ENCODE data around the gene HTR1B.

Gene HTR1B

DNA sequence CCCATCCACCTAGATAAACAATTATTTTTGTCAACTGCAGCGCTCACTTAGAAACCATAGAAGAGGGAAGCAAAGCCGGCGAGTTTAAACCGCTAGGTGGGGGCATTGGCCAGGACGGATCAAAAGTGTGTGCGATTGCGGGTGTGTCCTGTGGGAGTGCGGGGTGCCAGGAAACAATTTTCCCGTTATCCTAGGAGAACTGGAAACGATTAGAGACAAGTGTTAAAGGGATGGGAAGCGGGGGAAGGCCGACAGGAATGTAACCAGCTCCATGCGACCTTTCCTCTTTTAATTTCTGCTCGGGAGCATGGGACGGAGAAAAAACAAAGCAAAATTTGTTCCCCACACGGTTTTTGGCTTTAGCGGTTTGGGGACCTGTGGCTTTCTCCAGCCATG is 2.8 kb upstream of the HTR1B start:
- no peak overlapping the region for H3K4me3 ChIP-seq (ENCODE audit: low read length, poor library complexity, severe bottlenecking)
- H3F3A ChIP-seq (ENCODE audit: low read depth): no peaks in the 10 kb centered on the region
- H3K9ac ChIP-seq (ENCODE audit: low read depth, low read length, poor library complexity, severe bottlenecking): no peak overlapping the region
- H3K9me3 ChIP-seq (ENCODE audit: insufficient read depth, low read depth, low read length): no peaks in the 10 kb centered on the region
- TF ChIP-seq, protein P1, sequence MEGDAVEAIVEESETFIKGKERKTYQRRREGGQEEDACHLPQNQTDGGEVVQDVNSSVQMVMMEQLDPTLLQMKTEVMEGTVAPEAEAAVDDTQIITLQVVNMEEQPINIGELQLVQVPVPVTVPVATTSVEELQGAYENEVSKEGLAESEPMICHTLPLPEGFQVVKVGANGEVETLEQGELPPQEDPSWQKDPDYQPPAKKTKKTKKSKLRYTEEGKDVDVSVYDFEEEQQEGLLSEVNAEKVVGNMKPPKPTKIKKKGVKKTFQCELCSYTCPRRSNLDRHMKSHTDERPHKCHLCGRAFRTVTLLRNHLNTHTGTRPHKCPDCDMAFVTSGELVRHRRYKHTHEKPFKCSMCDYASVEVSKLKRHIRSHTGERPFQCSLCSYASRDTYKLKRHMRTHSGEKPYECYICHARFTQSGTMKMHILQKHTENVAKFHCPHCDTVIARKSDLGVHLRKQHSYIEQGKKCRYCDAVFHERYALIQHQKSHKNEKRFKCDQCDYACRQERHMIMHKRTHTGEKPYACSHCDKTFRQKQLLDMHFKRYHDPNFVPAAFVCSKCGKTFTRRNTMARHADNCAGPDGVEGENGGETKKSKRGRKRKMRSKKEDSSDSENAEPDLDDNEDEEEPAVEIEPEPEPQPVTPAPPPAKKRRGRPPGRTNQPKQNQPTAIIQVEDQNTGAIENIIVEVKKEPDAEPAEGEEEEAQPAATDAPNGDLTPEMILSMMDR (conservative IDR thresholded peaks at IDR 0.05; ENCODE audit: low read length): no peak
- TF ChIP-seq EZH2phosphoT487 (IDR thresholded peaks at IDR 0.05; ENCODE audit: borderline replicate concordance): no peak
- H3K4me2 ChIP-seq (ENCODE audit: low read depth, low read length, poor library complexity, severe bottlenecking): no peak overlapping the region
- H3K36me3 ChIP-seq (ENCODE audit: insufficient read depth, low read length): no peaks in the 10 kb centered on the region
- no peaks in the 10 kb centered on the region for H3K79me2 ChIP-seq (ENCODE audit: insufficient read depth, low read length)
- no peak overlapping the region for H2AFZ ChIP-seq (ENCODE audit: low read length)
- H3K27me3 ChIP-seq (ENCODE audit: insufficient read depth, low read length, poor library complexity, severe bottlenecking): no peaks in the 10 kb centered on the region
- no peaks in the 10 kb centered on the region for H3K9me2 ChIP-seq (replicated peaks; ENCODE audit: low read depth, low read length)
- H3K4me1 ChIP-seq (ENCODE audit: insufficient read depth, low read length, poor library complexity, severe bottlenecking): no peaks in the 10 kb centered on the region
- no peaks in the 10 kb centered on the region for H4K20me1 ChIP-seq (ENCODE audit: insufficient read depth, low read length, poor library complexity, severe bottlenecking)

DNA sequence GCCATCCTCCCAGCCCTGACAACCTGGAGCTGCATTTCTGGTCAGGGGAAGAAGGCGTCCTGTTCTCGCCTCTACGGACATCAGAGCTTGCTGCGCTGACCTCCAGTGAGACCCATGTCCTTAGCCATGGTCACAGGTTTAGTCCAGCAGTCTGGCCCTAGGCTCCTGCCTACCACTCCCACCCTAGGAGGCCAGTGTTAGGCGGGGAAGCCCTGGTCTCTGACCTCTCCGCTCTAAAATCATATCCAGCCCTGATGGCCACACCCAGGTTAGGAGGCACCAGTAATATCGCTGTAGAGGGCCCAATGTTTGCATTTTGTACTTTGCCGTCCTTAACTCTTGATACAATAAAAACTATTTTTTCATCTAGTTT is 1.2 kb upstream of the HTR1B start:
- Histone ChIP-seq H3F3A (ENCODE audit: low read depth) (no peaks in the 10 kb centered on the region), H3K27me3 (ENCODE audit: insufficient read depth, low read length, poor library complexity, severe bottlenecking) (no peaks in the 10 kb centered on the region), H3K79me2 (ENCODE audit: insufficient read depth, low read length) (no peaks in the 10 kb centered on the region), H3K4me2 (ENCODE audit: low read depth, low read length, poor library complexity, severe bottlenecking) (no peak overlapping the region), H2AFZ (ENCODE audit: low read length) (no peak overlapping the region), H3K4me3 (ENCODE audit: low read length, poor library complexity, severe bottlenecking) (no peak overlapping the region), H3K36me3 (ENCODE audit: insufficient read depth, low read length) (no peaks in the 10 kb centered on the region), H3K9me2 (replicated peaks; ENCODE audit: low read depth, low read length) (no peaks in the 10 kb centered on the region), H3K9ac (ENCODE audit: low read depth, low read length, poor library complexity, severe bottlenecking) (no peak overlapping the region), H3K9me3 (ENCODE audit: insufficient read depth, low read depth, low read length) (no peaks in the 10 kb centered on the region), H4K20me1 (ENCODE audit: insufficient read depth, low read length, poor library complexity, severe bottlenecking) (no peaks in the 10 kb centered on the region), H3K4me1 (ENCODE audit: insufficient read depth, low read length, poor library complexity, severe bottlenecking) (no peaks in the 10 kb centered on the region)
- no peak for TF ChIP-seq EZH2phosphoT487 (IDR thresholded peaks at IDR 0.05; ENCODE audit: borderline replicate concordance)
- TF ChIP-seq, protein P1 (conservative IDR thresholded peaks at IDR 0.05; ENCODE audit: low read length): no peak

DNA sequence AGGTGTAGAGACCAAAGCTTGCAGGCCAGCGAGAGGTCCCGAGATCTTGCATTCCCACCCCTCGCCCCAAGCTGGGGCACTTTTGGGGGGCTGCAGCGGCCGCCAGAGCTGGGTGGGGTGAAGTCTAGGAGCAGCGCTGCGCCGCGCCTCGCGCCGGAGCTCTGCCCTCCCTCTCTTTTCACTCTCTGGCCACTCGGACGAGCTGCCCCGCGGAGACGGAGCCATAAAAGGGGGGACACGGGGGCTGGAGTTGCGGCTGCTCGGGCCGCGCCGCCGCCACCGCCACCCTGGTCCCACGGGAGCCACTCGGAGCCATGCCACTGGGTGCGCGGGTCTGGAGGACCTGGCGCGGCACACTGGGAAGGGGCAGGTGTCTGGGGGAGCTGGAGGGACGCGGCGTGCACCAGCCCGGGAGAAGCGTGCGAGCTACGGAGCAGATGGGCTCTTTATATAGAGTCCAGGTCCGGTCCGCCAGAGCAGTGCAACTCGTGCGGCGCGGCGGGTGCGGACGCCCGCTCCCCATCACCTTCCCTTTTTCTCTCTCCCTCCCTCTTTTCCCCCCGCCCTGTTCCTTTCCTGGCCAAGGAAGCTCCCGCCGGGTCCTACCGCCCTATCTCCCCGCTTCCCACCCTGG is 687 bp upstream of the HTR1B start:
- H3K79me2 ChIP-seq (ENCODE audit: insufficient read depth, low read length): no peaks in the 10 kb centered on the region
- no peaks in the 10 kb centered on the region for H3K36me3 ChIP-seq (ENCODE audit: insufficient read depth, low read length)
- no peaks in the 10 kb centered on the region for H3K9me2 ChIP-seq (replicated peaks; ENCODE audit: low read depth, low read length)
- H3K27me3 ChIP-seq (ENCODE audit: insufficient read depth, low read length, poor library complexity, severe bottlenecking): no peaks in the 10 kb centered on the region
- H3K9ac ChIP-seq (ENCODE audit: low read depth, low read length, poor library complexity, severe bottlenecking): no peak overlapping the region
- no peak overlapping the region for H3K4me3 ChIP-seq (ENCODE audit: low read length, poor library complexity, severe bottlenecking)
- no peaks in the 10 kb centered on the region for H3K9me3 ChIP-seq (ENCODE audit: insufficient read depth, low read depth, low read length)
- H2AFZ ChIP-seq (ENCODE audit: low read length): no peak overlapping the region
- no peaks in the 10 kb centered on the region for H3K4me1 ChIP-seq (ENCODE audit: insufficient read depth, low read length, poor library complexity, severe bottlenecking)
- no peaks in the 10 kb centered on the region for H4K20me1 ChIP-seq (ENCODE audit: insufficient read depth, low read length, poor library complexity, severe bottlenecking)
- no peak overlapping the region for H3K4me2 ChIP-seq (ENCODE audit: low read depth, low read length, poor library complexity, severe bottlenecking)
- H3F3A ChIP-seq (ENCODE audit: low read depth): no peaks in the 10 kb centered on the region
- no peak for TF ChIP-seq EZH2phosphoT487 (IDR thresholded peaks at IDR 0.05; ENCODE audit: borderline replicate concordance)
- TF ChIP-seq, protein P1 (conservative IDR thresholded peaks at IDR 0.05; ENCODE audit: low read length): no peak
